ENCODE measurements around the gene UCHL5. TPM values are rescaled to one million over a fixed set of nuclear protein-coding genes. Genes with fewer than 3 reads are reported as not detected.
"Not testable (repeated sequence)": the region's sequence is repeated elsewhere in the genome, so short reads cannot be mapped to it uniquely, and the experiment has no call there.

Gene UCHL5
- total RNA-seq, 1 donor from 2014 or later: 24.9 TPM

- no peak for TF ChIP-seq CTCF (IDR thresholded peaks at IDR 0.05; ENCODE audit: unreplicated experiment)
- no peak for DNase-seq (ENCODE audit: low spot score)
- no peaks in the 10 kb centered on the region for H3K9me3 Mint-ChIP-seq (ENCODE audit: unreplicated experiment)
- no peak overlapping the region for H3K27ac Mint-ChIP-seq (ENCODE audit: unreplicated experiment)
- no peaks in the 10 kb centered on the region for H3K4me1 Mint-ChIP-seq (ENCODE audit: unreplicated experiment)
- no peak overlapping the region for H3K4me3 Mint-ChIP-seq (ENCODE audit: unreplicated experiment)
- H3K27me3 Mint-ChIP-seq (ENCODE audit: unreplicated experiment): peaks cover 3% of the 10 kb centered on the region
- H3K36me3 Mint-ChIP-seq (ENCODE audit: low read depth, unreplicated experiment): peaks cover 12% of the 10 kb centered on the region
Observed at GRCh38 chr1:192984080-192984479, 75.1 kb downstream of the UCHL5 start.

GRCh38 chr1:192983349-192983980, 75.7 kb downstream of the UCHL5 start:
- Mint-ChIP-seq H3K4me1 (ENCODE audit: unreplicated experiment) (no peaks in the 10 kb centered on the region), H3K27ac (ENCODE audit: unreplicated experiment) (no peak overlapping the region)

GRCh38 chr1:192980856-192981255, 78.3 kb downstream of the UCHL5 start:
- DNase-seq (ENCODE audit: low spot score): no peak
- Mint-ChIP-seq H3K4me3 (ENCODE audit: unreplicated experiment) (no peak overlapping the region), H3K27me3 (ENCODE audit: unreplicated experiment) (peaks cover 6% of the 10 kb centered on the region), H3K36me3 (ENCODE audit: low read depth, unreplicated experiment) (peaks cover 16% of the 10 kb centered on the region), H3K4me1 (ENCODE audit: unreplicated experiment) (no peaks in the 10 kb centered on the region), H3K27ac (ENCODE audit: unreplicated experiment) (no peak overlapping the region), H3K9me3 (ENCODE audit: unreplicated experiment) (no peaks in the 10 kb centered on the region)
- no peak for TF ChIP-seq CTCF (IDR thresholded peaks at IDR 0.05; ENCODE audit: unreplicated experiment)

More at GRCh38 chr1:192983349-192983980, 75.7 kb downstream of the UCHL5 start:
- no peak for DNase-seq (ENCODE audit: low spot score)
- no peak for TF ChIP-seq CTCF (IDR thresholded peaks at IDR 0.05; ENCODE audit: unreplicated experiment)
- Mint-ChIP-seq H3K27me3 (ENCODE audit: unreplicated experiment) (peaks cover 4% of the 10 kb centered on the region), H3K9me3 (ENCODE audit: unreplicated experiment) (no peaks in the 10 kb centered on the region), H3K36me3 (ENCODE audit: low read depth, unreplicated experiment) (peaks cover 18% of the 10 kb centered on the region), H3K4me3 (ENCODE audit: unreplicated experiment) (no peak overlapping the region)

- not testable (repeated sequence) for H3K4me3 Mint-ChIP-seq (ENCODE audit: unreplicated experiment); H3K27ac Mint-ChIP-seq (ENCODE audit: unreplicated experiment); H3K27me3 Mint-ChIP-seq (ENCODE audit: unreplicated experiment); H3K9me3 Mint-ChIP-seq (ENCODE audit: unreplicated experiment); H3K4me1 Mint-ChIP-seq (ENCODE audit: unreplicated experiment); DNase-seq (ENCODE audit: low spot score)
- H3K36me3 Mint-ChIP-seq (ENCODE audit: low read depth, unreplicated experiment): peaks cover 16% of the 10 kb centered on the region
Observed at GRCh38 chr1:192980334-192980733, 78.8 kb downstream of the UCHL5 start.

GRCh38 chr1:192979542-192979941, 79.6 kb downstream of the UCHL5 start:
- Mint-ChIP-seq H3K9me3 (ENCODE audit: unreplicated experiment) (no peaks in the 10 kb centered on the region), H3K4me3 (ENCODE audit: unreplicated experiment) (no peak overlapping the region), H3K36me3 (ENCODE audit: low read depth, unreplicated experiment) (peaks cover 16% of the 10 kb centered on the region), H3K27me3 (ENCODE audit: unreplicated experiment) (peaks cover 6% of the 10 kb centered on the region), H3K27ac (ENCODE audit: unreplicated experiment) (no peak overlapping the region), H3K4me1 (ENCODE audit: unreplicated experiment) (no peaks in the 10 kb centered on the region)
- no peak for TF ChIP-seq CTCF (IDR thresholded peaks at IDR 0.05; ENCODE audit: unreplicated experiment)
- no peak for DNase-seq (ENCODE audit: low spot score)
